SU-DHL-6 (cell line): ENCODE results near the gene CYP2W1.

Experiments
- H2AFZ ChIP-seq: fragments of 200-600 bp; sonication (generic); 2 replicates; pipeline ENCODE4 v1.6.1; 2014; ENCODE audit warnings: low read depth, mild to moderate bottlenecking, moderate library complexity, mixed read lengths, antibody characterized with exemption, low read length; ENCODE audit not compliant: severe bottlenecking
- H3F3A ChIP-seq: fragments of 200-600 bp; shearing (Covaris generic); 2 replicates; pipeline ENCODE4 v1.6.0; 2016; ENCODE audit warnings: antibody characterized with exemption, mild to moderate bottlenecking; ENCODE audit not compliant: insufficient read depth
- H3K27ac ChIP-seq: fragments of 200-600 bp; sonication (generic); 2 replicates; pipeline ENCODE4 v1.5.1; 2016; ENCODE audit warnings: low read depth, mild to moderate bottlenecking, low read length, moderate library complexity, mixed read lengths
- H3K27me3 ChIP-seq: fragments of 200-600 bp; sonication (generic), shearing (Covaris generic); 2 replicates; pipeline ENCODE4 v1.6.0; 2014; ENCODE audit warnings: mild to moderate bottlenecking, low read length
- H3K36me3 ChIP-seq: fragments of 200-600 bp; sonication (generic); 2 replicates; pipeline ENCODE4 v1.6.1; 2014; ENCODE audit warnings: mild to moderate bottlenecking, low read length, mixed read lengths
- H3K4me2 ChIP-seq: fragments of 300-600, 200-600 bp; shearing (Covaris generic), sonication (generic); 2 replicates; pipeline ENCODE4 v1.6.0; 2014; ENCODE audit warnings: low read length, low read depth, mild to moderate bottlenecking; ENCODE audit not compliant: poor library complexity, severe bottlenecking
- H3K4me3 ChIP-seq: fragments of 200-600 bp; sonication (generic); 2 replicates; pipeline ENCODE4 v1.5.1; 2014; ENCODE audit warnings: antibody characterized with exemption, low read length, mild to moderate bottlenecking, mixed read lengths; ENCODE audit not compliant: insufficient read depth, poor library complexity, severe bottlenecking
- H3K79me2 ChIP-seq: fragments of 200-600 bp; sonication (generic); 2 replicates; pipeline ENCODE4 v1.6.1; 2014; ENCODE audit warnings: mild to moderate bottlenecking, low read length, moderate library complexity; ENCODE audit not compliant: insufficient read depth
- H3K9ac ChIP-seq: fragments of 200-600 bp; sonication (generic); 2 replicates; pipeline ENCODE4 v1.7.0; 2014; ENCODE audit warnings: mild to moderate bottlenecking, low read length
- H3K9me2 ChIP-seq: fragments of 200-600 bp; sonication (generic); replicated peaks from 2 replicates; pipeline ENCODE4 v1.6.1; 2014; ENCODE audit warnings: low read length; ENCODE audit not compliant: insufficient read depth
- H3K9me3 ChIP-seq: fragments of 200-600 bp; sonication (generic); 2 replicates; pipeline ENCODE4 v1.6.1; 2014; ENCODE audit warnings: low read length, mixed read lengths; ENCODE audit not compliant: insufficient read depth
- H4K20me1 ChIP-seq: fragments of 200-600 bp; sonication (generic); 2 replicates; pipeline ENCODE4 v1.6.1; 2014; ENCODE audit warnings: low read depth, mild to moderate bottlenecking, antibody characterized with exemption, low read length, moderate library complexity, mixed read lengths
- CTCF ChIP-seq: fragments of 200-600 bp; sonication (generic); IDR thresholded peaks from one replicate; pipeline ENCODE4 v1.5.1; 2017; ENCODE audit warnings: antibody characterized with exemption, mild to moderate bottlenecking, low read length, moderate library complexity; ENCODE audit not compliant: insufficient read depth, poor library complexity, severe bottlenecking
- EZH2phosphoT487 ChIP-seq: fragments of 200-600 bp; sonication (generic), shearing (Covaris generic); conservative IDR thresholded peaks from 2 replicates; pipeline ENCODE4 v1.6.1; 2018; ENCODE audit warnings: mild to moderate bottlenecking, antibody characterized with exemption, low read length, moderate library complexity, mixed read lengths

Gene CYP2W1

GRCh38 chr7:982511-983003 is 424 bp upstream of the CYP2W1 start:
- no peaks in the 10 kb centered on the region for H3F3A ChIP-seq
- no peaks in the 10 kb centered on the region for H4K20me1 ChIP-seq
- no peaks in the 10 kb centered on the region for H3K36me3 ChIP-seq
- no peaks in the 10 kb centered on the region for H3K79me2 ChIP-seq
- H3K4me2 ChIP-seq: no peak overlapping the region
- no peaks in the 10 kb centered on the region for H3K9me3 ChIP-seq
- no peaks in the 10 kb centered on the region for H3K9me2 ChIP-seq
- no peak overlapping the region for H2AFZ ChIP-seq
- no peak overlapping the region for H3K27ac ChIP-seq
- TF ChIP-seq EZH2phosphoT487 (no peak), CTCF (no peak)
- no peak overlapping the region for H3K9ac ChIP-seq
- H3K27me3 ChIP-seq: no peaks in the 10 kb centered on the region
- no peak overlapping the region for H3K4me3 ChIP-seq

GRCh38 chr7:983616-984071 is 663 bp downstream of the CYP2W1 start:
- no peak overlapping the region for H2AFZ ChIP-seq
- H3K9ac ChIP-seq: no peak overlapping the region
- no peaks in the 10 kb centered on the region for H3K9me2 ChIP-seq
- no peak overlapping the region for H3K4me3 ChIP-seq
- TF ChIP-seq EZH2phosphoT487 (no peak), CTCF (no peak)
- H3K27me3 ChIP-seq: no peaks in the 10 kb centered on the region
- H4K20me1 ChIP-seq: no peaks in the 10 kb centered on the region
- H3K4me2 ChIP-seq: no peak overlapping the region
- H3K79me2 ChIP-seq: no peaks in the 10 kb centered on the region
- no peaks in the 10 kb centered on the region for H3F3A ChIP-seq
- no peaks in the 10 kb centered on the region for H3K36me3 ChIP-seq
- no peak overlapping the region for H3K27ac ChIP-seq
- H3K9me3 ChIP-seq: no peaks in the 10 kb centered on the region

GRCh38 chr7:984361-985126 is 1.6 kb downstream of the CYP2W1 start:
- Histone ChIP-seq H3K4me3 (no peak overlapping the region), H2AFZ (no peak overlapping the region), H3K9me2 (no peaks in the 10 kb centered on the region), H3K9me3 (no peaks in the 10 kb centered on the region), H3K79me2 (no peaks in the 10 kb centered on the region), H3K36me3 (no peaks in the 10 kb centered on the region), H3K9ac (no peak overlapping the region), H3K27ac (no peak overlapping the region), H3F3A (no peaks in the 10 kb centered on the region), H4K20me1 (no peaks in the 10 kb centered on the region), H3K27me3 (no peaks in the 10 kb centered on the region), H3K4me2 (no peak overlapping the region)
- TF ChIP-seq CTCF (no peak), EZH2phosphoT487 (no peak)
